Upper lobe of left lung (tissue), 6 donors: ENCODE measurements around the gene PROK2. TPM values are rescaled to one million over a fixed set of nuclear protein-coding genes. Genes with fewer than 3 reads are reported as not detected.

Source experiments
- ATAC-seq, 2 donors: fragments of 200-7000 bp; cut with Tn5 transposase; one replicate each; pipeline ENCODE4 v1.9.1; 2022; ENCODE audit warnings: mild to moderate bottlenecking in 2 of 2, moderate library complexity in 2 of 2; ENCODE audit not compliant: low FRiP score in 2 of 2
- DNase-seq, 2 donors: peaks; one replicate each; pipeline ENCODE4 v3.0.0-alpha.2; 2019 to 2020
- H3K27ac ChIP-seq, 4 donors: fragments of 200-600 bp; sonication (generic); one replicate each; pipeline ENCODE4 v1.5.1; 2016 to 2019
- H3K27me3 ChIP-seq, 4 donors: fragments of 200-600 bp; sonication (generic); one replicate each; pipeline ENCODE4 v1.5.1; 2017 to 2019
- H3K36me3 ChIP-seq, 4 donors: fragments of 200-600 bp; sonication (generic); one replicate each; pipeline ENCODE4 v1.5.1; 2016 to 2019
- H3K4me1 ChIP-seq, 4 donors: fragments of 200-600 bp; sonication (generic); one replicate each; pipeline ENCODE4 v1.5.1; 2018 to 2019
- H3K4me3 ChIP-seq, 4 donors: fragments of 200-600 bp; sonication (generic); one replicate each; pipeline ENCODE4 v1.5.1; 2017 to 2019; ENCODE audit warnings: mild to moderate bottlenecking in 2 of 4, moderate library complexity in 1 of 4
- H3K9me3 ChIP-seq, 4 donors: fragments of 200-600 bp; sonication (generic); one replicate each; pipeline ENCODE4 v1.5.1; 2018 to 2019
- CTCF ChIP-seq, 6 experiments: fragments of 450-650 bp in 4 of 6; fragments of 200-600 bp in 2 of 6; sonication (generic) in 2 of 6; IDR thresholded peaks; one replicate each; pipeline ENCODE4 v1.5.1; 2016 to 2019; ENCODE audit warnings: antibody characterized with exemption in 6 of 6
- EP300 ChIP-seq, 4 donors: sonication (generic); formaldehyde crosslinking; IDR thresholded peaks; one replicate each; pipeline ENCODE4 v1.5.1; 2017; ENCODE audit warnings: antibody characterized with exemption in 4 of 4, control low read depth in 2 of 4
- POLR2A ChIP-seq, 4 donors: fragments of 450-650 bp; IDR thresholded peaks; one replicate each; pipeline ENCODE4 v1.5.1; 2016 to 2017; ENCODE audit warnings: antibody characterized with exemption in 4 of 4, mild to moderate bottlenecking in 2 of 4
- POLR2AphosphoS5 ChIP-seq, 2 donors: sonication (generic); formaldehyde crosslinking; IDR thresholded peaks; one replicate each; pipeline ENCODE4 v1.5.1; 2017; ENCODE audit warnings: antibody characterized with exemption in 2 of 2
- WGBS, 2 donors: methylation state at CpG; one replicate each; pipeline ENCODE4 v1.1.5; 2017 to 2018; 5-methylcytosine and 5-hydroxymethylcytosine counted together
- total RNA-seq, 6 donors: library from RNA; depleted of rRNA in 4 of 6; stranded (reverse); fragments of >200 nt in 4 of 6; gene quantifications; one replicate each; pipeline versions ENCODE4 v1.1.0 to v1.2.1, GENCODE V29; 2016 to 2021
- donor health status: DM: no; HTN: no; CAD: no; lungs with moderate emphysema.
- donor health status: DM: no; HTN: yes; CAD: no; lungs with severe emphysema.

The PROK2 gene
- total RNA-seq, 6 donors from 2014 or later, result 2.3 to 10.7 (median 3.3) TPM; not detected in 1

GRCh38 chr3:71785532-71786216 lies 726 bp upstream of the PROK2 start:
- no peak for ATAC-seq
- H3K27me3 ChIP-seq, result peaks cover 0 to 36% (median 8%) of the 10 kb centered on the region in 4 donors
- H3K36me3 ChIP-seq, result no peaks in the 10 kb centered on the region
- H3K27ac ChIP-seq, result peak overlapping the region in 1 of 4 donors; percentile 78
- TF ChIP-seq POLR2AphosphoS5 (IDR thresholded peaks at IDR 0.05), result no peak
- no peaks in the 10 kb centered on the region for H3K9me3 ChIP-seq
- H3K4me1 ChIP-seq, result peaks cover 7 to 20% (median 17%) of the 10 kb centered on the region in 4 donors
- peak overlapping the region in 3 of 4 donors; percentile 38 to 48 (median 43) for H3K4me3 ChIP-seq
- DNase-seq, result no peak
- WGBS, 2 donors, result 7 to 10% methylated on average over 23 to 27 of the region's 28 CpGs

- peak overlapping the region in 3 of 4 donors; percentile 38 to 48 (median 43) for H3K4me3 ChIP-seq
- peaks cover 0 to 38% (median 8%) of the 10 kb centered on the region in 4 donors for H3K27me3 ChIP-seq
These were observed 591 bp downstream of the PROK2 start for GRCh38 chr3:71784201-71784913.

GRCh38 chr3:71783152-71783551 lies 1.8 kb downstream of the PROK2 start:
- no peak for TF ChIP-seq POLR2A (IDR thresholded peaks at IDR 0.05)
- TF ChIP-seq EP300 (IDR thresholded peaks at IDR 0.05), result no peak
- TF ChIP-seq CTCF (IDR thresholded peaks at IDR 0.05), result no peak
- TF ChIP-seq POLR2AphosphoS5 (IDR thresholded peaks at IDR 0.05), result no peak
- peaks cover 7 to 20% (median 17%) of the 10 kb centered on the region in 4 donors for H3K4me1 ChIP-seq
- WGBS, 2 donors, result 54 to 64% methylated on average over 1 of the region's 1 CpG
- ATAC-seq, result no peak
- no peak for DNase-seq
- H3K9me3 ChIP-seq, result no peaks in the 10 kb centered on the region
- H3K4me3 ChIP-seq, result no peak overlapping the region
- peak overlapping the region in 1 of 4 donors; percentile 78 for H3K27ac ChIP-seq
- no peaks in the 10 kb centered on the region for H3K36me3 ChIP-seq
- H3K27me3 ChIP-seq, result peaks cover 0 to 38% (median 8%) of the 10 kb centered on the region in 4 donors

More at GRCh38 chr3:71784201-71784913, 591 bp downstream of the PROK2 start:
- H3K4me1 ChIP-seq, result peaks cover 7 to 20% (median 17%) of the 10 kb centered on the region in 4 donors
- no peaks in the 10 kb centered on the region for H3K9me3 ChIP-seq
- 2 to 9% methylated on average over 21 to 23 of the region's 23 CpGs for WGBS, 2 donors
- ATAC-seq (peak in 1 of 2 donors; percentile 41), DNase-seq (peak in 1 of 2 donors; percentile 37)
- peak overlapping the region in 3 of 4 donors; percentile 16 to 78 (median 17) for H3K27ac ChIP-seq
- TF ChIP-seq POLR2A (IDR thresholded peaks at IDR 0.05) (peak in 1 of 4 donors; percentile 19), CTCF (IDR thresholded peaks at IDR 0.05) (no peak), EP300 (IDR thresholded peaks at IDR 0.05) (no peak)
- H3K36me3 ChIP-seq, result no peaks in the 10 kb centered on the region

GRCh38 chr3:71780430-71780829 lies 4.5 kb downstream of the PROK2 start:
- Histone ChIP-seq H3K4me3 (no peak overlapping the region), H3K27me3 (peaks cover 0 to 32% (median 7%) of the 10 kb centered on the region in 4 donors)
- WGBS, 2 donors, result 71 to 78% methylated on average over 4 of the region's 4 CpGs

More at GRCh38 chr3:71780430-71780829, 4.5 kb downstream of the PROK2 start:
- no peak for DNase-seq
- H3K27ac ChIP-seq, result peak overlapping the region in 1 of 4 donors; percentile 78
- no peaks in the 10 kb centered on the region for H3K36me3 ChIP-seq
- no peak for TF ChIP-seq CTCF (IDR thresholded peaks at IDR 0.05)
- TF ChIP-seq EP300 (IDR thresholded peaks at IDR 0.05), result no peak
- no peak for TF ChIP-seq POLR2AphosphoS5 (IDR thresholded peaks at IDR 0.05)
- no peak for TF ChIP-seq POLR2A (IDR thresholded peaks at IDR 0.05)
- no peaks in the 10 kb centered on the region for H3K9me3 ChIP-seq
- peaks cover 7 to 12% (median 11%) of the 10 kb centered on the region in 4 donors for H3K4me1 ChIP-seq
- ATAC-seq, result no peak
